GM12878 (cell line): Measurements from ENCODE around the gene ANKRD23. TPM values are rescaled to one million over a fixed set of nuclear protein-coding genes. Genes with fewer than 3 reads are reported as not detected.

Experiments
- MTA2 ChIP-seq: fragments of 450-650 bp; IDR thresholded peaks from 2 replicates; pipeline ENCODE4 v1.6.1; 2016; ENCODE audit warnings: low read depth, mild to moderate bottlenecking, moderate library complexity
- MYB ChIP-seq: fragments of 150-350 bp; IDR thresholded peaks from 2 replicates; pipeline ENCODE4 v1.6.1; 2014; ENCODE audit warnings: mild to moderate bottlenecking, low read depth, low read length, borderline replicate concordance
- POLR2AphosphoS5 ChIP-seq: IDR thresholded peaks from 2 replicates; pipeline ENCODE4 v1.6.1; 2011; ENCODE audit warnings: mild to moderate bottlenecking, low read length, inconsistent platforms
- SUZ12 ChIP-seq: fragments of 200-600 bp; sonication (generic); IDR thresholded peaks from one replicate; pipeline ENCODE4 v1.6.1; 2018; ENCODE audit warnings: antibody characterized with exemption, mild to moderate bottlenecking; ENCODE audit not compliant: unreplicated experiment
- polyA plus RNA-seq, 11 experiments: library from polyadenylated mRNA; depleted of rRNA in 4 of 11; unstranded in 6 of 11; stranded (reverse) in 5 of 11; fragments of >200 nt; fragmentation: Nextera tagmentation in 4 of 11; fragmentation: Illumina TruSeq in 1 of 11; extraction: Ambion mirVana in 4 of 11; extraction: Trizol in 1 of 11; gene quantifications; 1 replicate in 1 of 11; 2 replicates in 10 of 11; pipeline versions ENCODE4 v1.2.1 to v1.2.3, GENCODE V29; 2011 to 2016; ENCODE audit warnings: inconsistent platforms in 2 of 11, missing spikeins in 2 of 11, low read depth in 1 of 11
- total RNA-seq, 4 experiments: library from RNA; depleted of rRNA in 3 of 4; stranded (reverse); fragments of >200 nt in 3 of 4; fragmentation: Illumina TruSeq in 1 of 4; extraction: Trizol in 1 of 4; gene quantifications; 2 replicates each; pipeline versions ENCODE4 v1.2.1 to v1.2.3, GENCODE V29; 2013 to 2021
- TF ChIP-seq, protein P1 (sequence below): fragments of 450-650 bp; IDR thresholded peaks from 2 replicates; pipeline ENCODE4 v1.6.1; 2017; ENCODE audit warnings: mild to moderate bottlenecking, moderate library complexity

Gene ANKRD23
- total and polyA plus RNA-seq, 10 of the 15 experiments (the other 5 are each of a cell fraction or from before 2014, with no cell fraction given): 0.34 to 5.3 (median 2.7) TPM

- TF ChIP-seq, protein P1, sequence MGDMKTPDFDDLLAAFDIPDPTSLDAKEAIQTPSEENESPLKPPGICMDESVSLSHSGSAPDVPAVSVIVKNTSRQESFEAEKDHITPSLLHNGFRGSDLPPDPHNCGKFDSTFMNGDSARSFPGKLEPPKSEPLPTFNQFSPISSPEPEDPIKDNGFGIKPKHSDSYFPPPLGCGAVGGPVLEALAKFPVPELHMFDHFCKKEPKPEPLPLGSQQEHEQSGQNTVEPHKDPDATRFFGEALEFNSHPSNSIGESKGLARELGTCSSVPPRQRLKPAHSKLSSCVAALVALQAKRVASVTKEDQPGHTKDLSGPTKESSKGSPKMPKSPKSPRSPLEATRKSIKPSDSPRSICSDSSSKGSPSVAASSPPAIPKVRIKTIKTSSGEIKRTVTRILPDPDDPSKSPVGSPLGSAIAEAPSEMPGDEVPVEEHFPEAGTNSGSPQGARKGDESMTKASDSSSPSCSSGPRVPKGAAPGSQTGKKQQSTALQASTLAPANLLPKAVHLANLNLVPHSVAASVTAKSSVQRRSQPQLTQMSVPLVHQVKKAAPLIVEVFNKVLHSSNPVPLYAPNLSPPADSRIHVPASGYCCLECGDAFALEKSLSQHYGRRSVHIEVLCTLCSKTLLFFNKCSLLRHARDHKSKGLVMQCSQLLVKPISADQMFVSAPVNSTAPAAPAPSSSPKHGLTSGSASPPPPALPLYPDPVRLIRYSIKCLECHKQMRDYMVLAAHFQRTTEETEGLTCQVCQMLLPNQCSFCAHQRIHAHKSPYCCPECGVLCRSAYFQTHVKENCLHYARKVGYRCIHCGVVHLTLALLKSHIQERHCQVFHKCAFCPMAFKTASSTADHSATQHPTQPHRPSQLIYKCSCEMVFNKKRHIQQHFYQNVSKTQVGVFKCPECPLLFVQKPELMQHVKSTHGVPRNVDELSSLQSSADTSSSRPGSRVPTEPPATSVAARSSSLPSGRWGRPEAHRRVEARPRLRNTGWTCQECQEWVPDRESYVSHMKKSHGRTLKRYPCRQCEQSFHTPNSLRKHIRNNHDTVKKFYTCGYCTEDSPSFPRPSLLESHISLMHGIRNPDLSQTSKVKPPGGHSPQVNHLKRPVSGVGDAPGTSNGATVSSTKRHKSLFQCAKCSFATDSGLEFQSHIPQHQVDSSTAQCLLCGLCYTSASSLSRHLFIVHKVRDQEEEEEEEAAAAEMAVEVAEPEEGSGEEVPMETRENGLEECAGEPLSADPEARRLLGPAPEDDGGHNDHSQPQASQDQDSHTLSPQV: no peak
- TF ChIP-seq SUZ12: no peak
- no peak for TF ChIP-seq MYB
- no peak for TF ChIP-seq POLR2AphosphoS5
- TF ChIP-seq MTA2: no peak
Measured at GRCh38 chr2:96841701-96842495, 1.9 kb downstream of the ANKRD23 start (continued).
